Measurements from ENCODE around the gene CENPQ.

CENPQ gene

GRCh38 chr6:49541210-49541724, 78.1 kb downstream of the CENPQ start:
- no peak for DNase-seq (ENCODE audit: low spot score)

- DNase-seq (ENCODE audit: low spot score): no peak
Observed at GRCh38 chr6:49541936-49542335, 78.8 kb downstream of the CENPQ start.

Measured in activated CD4-positive, alpha-beta T cell treated with anti-CD3 and anti-CD28 coated beads, Interleukin-2, Interleukin-4, amounts not matched to agents 100 ng/mL and 50 ng/mL, durations not matched to agents 16 hours and 8 hours (primary cell).